Stimulated activated CD4-positive, alpha-beta T cell treated with anti-CD3 and anti-CD28 coated beads, Interleukin-1b, Interleukin-23, amount 100 ng/mL, for 4 hours (primary cell): ENCODE measurements around the gene DMD.

ENCODE experiments used
- DNase-seq, 2 donors: peaks; one replicate each; pipeline ENCODE4 v3.0.0-alpha.2; 2020; ENCODE audit warnings: low read depth in 2 of 2

The DMD gene

GRCh38 chrX:31355206-31355955, 1856.0 kb downstream of the DMD start:
- no peak for DNase-seq

GRCh38 chrX:31353095-31353494, 1858.3 kb downstream of the DMD start:
- DNase-seq: no peak

- DNase-seq: no peak
Measured at GRCh38 chrX:31350808-31351074, 1860.6 kb downstream of the DMD start.

GRCh38 chrX:31349515-31349914, 1861.8 kb downstream of the DMD start:
- DNase-seq: no peak

GRCh38 chrX:31340587-31340986, 1870.8 kb downstream of the DMD start:
- no peak for DNase-seq

GRCh38 chrX:31338991-31339350, 1872.4 kb downstream of the DMD start:
- DNase-seq: no peak

GRCh38 chrX:31337332-31337731, 1874.0 kb downstream of the DMD start:
- no peak for DNase-seq

GRCh38 chrX:31336419-31336818, 1874.9 kb downstream of the DMD start:
- DNase-seq: no peak

GRCh38 chrX:31334997-31335396, 1876.4 kb downstream of the DMD start:
- DNase-seq: no peak

GRCh38 chrX:31333165-31333831, 1878.1 kb downstream of the DMD start:
- no peak for DNase-seq

- DNase-seq: no peak
Measured at GRCh38 chrX:31331928-31332327, 1879.4 kb downstream of the DMD start.

- no peak for DNase-seq
Measured at GRCh38 chrX:31331015-31331414, 1880.3 kb downstream of the DMD start.

GRCh38 chrX:31329298-31329697, 1882.1 kb downstream of the DMD start:
- no peak for DNase-seq

GRCh38 chrX:31323658-31324057, 1887.7 kb downstream of the DMD start:
- no peak for DNase-seq

- DNase-seq: no peak
Measured at GRCh38 chrX:31320740-31321139, 1890.6 kb downstream of the DMD start.

GRCh38 chrX:31319586-31319985, 1891.8 kb downstream of the DMD start:
- DNase-seq: no peak

GRCh38 chrX:31318866-31319265, 1892.5 kb downstream of the DMD start:
- no peak for DNase-seq

GRCh38 chrX:31316340-31316991, 1894.9 kb downstream of the DMD start:
- DNase-seq: no peak

- DNase-seq: no peak
Measured at GRCh38 chrX:31314921-31315320, 1896.4 kb downstream of the DMD start.

GRCh38 chrX:31307952-31308351, 1903.4 kb downstream of the DMD start:
- DNase-seq: no peak

- no peak for DNase-seq
Measured at GRCh38 chrX:31302573-31303075, 1908.7 kb downstream of the DMD start.

- DNase-seq: no peak
Measured at GRCh38 chrX:31301941-31302340, 1909.4 kb downstream of the DMD start.

GRCh38 chrX:31301203-31301602, 1910.1 kb downstream of the DMD start:
- DNase-seq: no peak
